GM21619 (cell line): ENCODE measurements around the gene SCAF1.

Experiments used
- ATAC-seq: cut with Tn5 transposase; IDR thresholded peaks from one replicate; pipeline ENCODE4 v1.9.1; 2021; ENCODE audit not compliant: unreplicated experiment

SCAF1 gene

GRCh38 chr19:49684983-49685553 is 43.1 kb downstream of the SCAF1 start:
- ATAC-seq = no peak

GRCh38 chr19:49685845-49686332 is 43.9 kb downstream of the SCAF1 start:
- ATAC-seq = no peak

GRCh38 chr19:49686503-49687088 is 44.6 kb downstream of the SCAF1 start:
- ATAC-seq = no peak

- ATAC-seq = no peak
These were observed 45.1 kb downstream of the SCAF1 start for GRCh38 chr19:49687150-49687549.

GRCh38 chr19:49687566-49688316 is 45.7 kb downstream of the SCAF1 start:
- ATAC-seq = no peak

- ATAC-seq = no peak
These were observed 46.6 kb downstream of the SCAF1 start for GRCh38 chr19:49688531-49689132.

- ATAC-seq = no peak
These were observed 47.4 kb downstream of the SCAF1 start, which contains the start of gene ADM5 for GRCh38 chr19:49689133-49690078. ADM5 (plus strand) TSS chr19:49689594; CDS start chr19:49689838, 244 bp downstream.

- no peak for ATAC-seq
These were observed 48.2 kb downstream of the SCAF1 start for GRCh38 chr19:49690079-49690655.

GRCh38 chr19:49690656-49691242 is 48.7 kb downstream of the SCAF1 start, which contains the start of gene CPT1C:
CPT1C (plus strand) TSS chr19:49691116; CDS start chr19:49692253, 1,137 bp downstream.
- ATAC-seq = no peak

- no peak for ATAC-seq
These were observed 49.5 kb downstream of the SCAF1 start for GRCh38 chr19:49691243-49692146.

- no peak for ATAC-seq
These were observed 50.1 kb downstream of the SCAF1 start for GRCh38 chr19:49692147-49692506.

- ATAC-seq = no peak
These were observed 54.1 kb downstream of the SCAF1 start for GRCh38 chr19:49696115-49696514.

GRCh38 chr19:49696865-49697264 is 54.9 kb downstream of the SCAF1 start:
- no peak for ATAC-seq

GRCh38 chr19:49699364-49699763 is 57.4 kb downstream of the SCAF1 start:
- no peak for ATAC-seq

GRCh38 chr19:49700563-49700962 is 58.6 kb downstream of the SCAF1 start:
- ATAC-seq = no peak

GRCh38 chr19:49701271-49701786 is 59.3 kb downstream of the SCAF1 start:
- no peak for ATAC-seq

GRCh38 chr19:49704888-49705642 is 63.1 kb downstream of the SCAF1 start:
- no peak for ATAC-seq

GRCh38 chr19:49705919-49706318 is 63.9 kb downstream of the SCAF1 start:
- ATAC-seq = no peak
